Right lobe of liver (tissue), 6 donors: Measurements from ENCODE around the gene RNF32. TPM values are rescaled to one million over a fixed set of nuclear protein-coding genes. Genes with fewer than 3 reads are reported as not detected.

Experiments
- ATAC-seq, 4 donors: fragments of 200-7000 bp; cut with Tn5 transposase; one replicate each; pipeline ENCODE4 v1.9.1; 2020; ENCODE audit warnings: mild to moderate bottlenecking in 4 of 4, moderate library complexity in 4 of 4
- DNase-seq, 3 donors: peaks; one replicate each; pipeline ENCODE4 v3.0.0-alpha.2; 2020
- H3K27ac ChIP-seq, 3 donors: fragments of 200-600 bp; one replicate each; pipeline ENCODE4 v1.8.0; 2022
- H3K27me3 ChIP-seq, 2 donors: fragments of 200-600 bp; one replicate each; pipeline ENCODE4 v1.8.0; 2022
- H3K36me3 ChIP-seq, 4 donors: fragments of 200-600 bp; sonication (generic) in 1 of 4; one replicate each; pipeline versions ENCODE4 v1.5.1 to v1.8.0; 2017 to 2022; ENCODE audit warnings: control low read depth in 1 of 4
- H3K4me1 ChIP-seq, 4 donors: fragments of 200-600 bp; sonication (generic) in 1 of 4; one replicate each; pipeline versions ENCODE4 v1.5.1 to v1.8.0; 2017 to 2022; ENCODE audit warnings: control low read depth in 1 of 4
- H3K4me3 ChIP-seq, 3 donors: fragments of 200-600 bp; one replicate each; pipeline ENCODE4 v1.8.0; 2022
- H3K9me3 ChIP-seq, 4 donors: fragments of 200-600 bp; sonication (generic) in 1 of 4; one replicate each; pipeline versions ENCODE4 v1.5.1 to v1.8.0; 2017 to 2022; ENCODE audit warnings: control low read depth in 1 of 4
- POLR2A ChIP-seq: fragments of 450-650 bp; IDR thresholded peaks from one replicate; pipeline ENCODE4 v1.6.1; 2017; ENCODE audit warnings: antibody characterized with exemption, mild to moderate bottlenecking
- WGBS: methylation state at CpG from one replicate; pipeline ENCODE4 v1.1.6; 2018; ENCODE audit warnings: low coverage, low lambda C conversion rate; ENCODE audit not compliant: insufficient coverage; ENCODE audit errors: missing lambda C conversion rate; 5-methylcytosine and 5-hydroxymethylcytosine counted together
- intact Hi-C, 2 donors: fragments of 100-400 bp; cut with DNase I; formaldehyde crosslinking; loops; one replicate each; pipeline versions ENCODE4 v1.11.2 to v1.14.1; 2022
- total RNA-seq, 6 experiments: library from RNA; depleted of rRNA in 2 of 6; stranded (reverse); fragments of >200 nt in 2 of 6; fragmentation: NEBNext Ultra II Directional in 3 of 6; extraction: Animal tissue kit (Norgen Biotek cat#: 25700) in 3 of 6; gene quantifications; one replicate each; pipeline versions ENCODE4 v1.1.0 to v1.2.4, GENCODE V29; 2016 to 2023
- TF ChIP-seq, protein P1 (sequence below), 4 donors: fragments of 200-600 bp in 3 of 4; fragments of 450-650 bp in 1 of 4; IDR thresholded peaks; one replicate each; pipeline versions ENCODE4 v1.5.1 to v1.8.0; 2016 to 2022; ENCODE audit warnings: antibody characterized with exemption in 4 of 4, mild to moderate bottlenecking in 2 of 4
- donor health status: DM: no; HTN: yes; CAD: no.
- donor health status: DM: no; HTN: no; CAD: no.
- donor health status: DM: no; HTN: no; CAD: no.
- donor health status: DM: no; HTN: yes; CAD: no.
- donor health status: DM: no; HTN: yes; CAD: no.

Gene RNF32
- total RNA-seq, 6 experiments from 2014 or later = 0.23 to 0.84 (median 0.66) TPM; not detected in 1

DNA sequence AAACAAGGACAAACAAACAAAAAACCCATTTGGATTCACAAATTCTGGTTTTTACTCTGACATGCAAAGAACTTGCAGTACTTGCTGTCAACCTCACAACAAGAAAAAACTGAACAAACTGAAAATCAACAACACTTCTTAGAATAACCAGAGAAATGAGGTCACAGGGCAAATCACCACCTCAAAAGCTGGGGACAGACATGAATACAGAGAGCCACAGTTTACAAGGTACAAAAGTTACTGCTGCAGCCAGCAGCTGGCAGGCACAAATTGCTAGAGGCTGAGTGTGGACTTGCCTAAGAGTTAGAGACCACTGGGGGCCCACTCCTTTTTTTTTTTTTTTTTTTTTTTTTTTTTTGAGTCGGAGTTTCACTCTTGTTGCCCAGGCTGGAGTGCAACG lies 15.0 kb upstream of the RNF32 start:
- Histone ChIP-seq H3K4me1 (no peaks in the 10 kb centered on the region), H3K9me3 (no peaks in the 10 kb centered on the region), H3K4me3 (no peak overlapping the region), H3K27me3 (no peaks in the 10 kb centered on the region), H3K27ac (peak overlapping the region in 2 of 3 donors; percentile 15 to 16), H3K36me3 (no peaks in the 10 kb centered on the region)
- DNase-seq = no peak
- intact Hi-C loops = no loop called here
- ATAC-seq = peak; percentile 72 to 91 (median 83)
- TF ChIP-seq POLR2A = no peak
- TF ChIP-seq, protein P1, sequence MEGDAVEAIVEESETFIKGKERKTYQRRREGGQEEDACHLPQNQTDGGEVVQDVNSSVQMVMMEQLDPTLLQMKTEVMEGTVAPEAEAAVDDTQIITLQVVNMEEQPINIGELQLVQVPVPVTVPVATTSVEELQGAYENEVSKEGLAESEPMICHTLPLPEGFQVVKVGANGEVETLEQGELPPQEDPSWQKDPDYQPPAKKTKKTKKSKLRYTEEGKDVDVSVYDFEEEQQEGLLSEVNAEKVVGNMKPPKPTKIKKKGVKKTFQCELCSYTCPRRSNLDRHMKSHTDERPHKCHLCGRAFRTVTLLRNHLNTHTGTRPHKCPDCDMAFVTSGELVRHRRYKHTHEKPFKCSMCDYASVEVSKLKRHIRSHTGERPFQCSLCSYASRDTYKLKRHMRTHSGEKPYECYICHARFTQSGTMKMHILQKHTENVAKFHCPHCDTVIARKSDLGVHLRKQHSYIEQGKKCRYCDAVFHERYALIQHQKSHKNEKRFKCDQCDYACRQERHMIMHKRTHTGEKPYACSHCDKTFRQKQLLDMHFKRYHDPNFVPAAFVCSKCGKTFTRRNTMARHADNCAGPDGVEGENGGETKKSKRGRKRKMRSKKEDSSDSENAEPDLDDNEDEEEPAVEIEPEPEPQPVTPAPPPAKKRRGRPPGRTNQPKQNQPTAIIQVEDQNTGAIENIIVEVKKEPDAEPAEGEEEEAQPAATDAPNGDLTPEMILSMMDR (IDR thresholded peaks at IDR 0.05) = no peak
- 30% methylated on average over 2 of the region's 2 CpGs for WGBS

DNA sequence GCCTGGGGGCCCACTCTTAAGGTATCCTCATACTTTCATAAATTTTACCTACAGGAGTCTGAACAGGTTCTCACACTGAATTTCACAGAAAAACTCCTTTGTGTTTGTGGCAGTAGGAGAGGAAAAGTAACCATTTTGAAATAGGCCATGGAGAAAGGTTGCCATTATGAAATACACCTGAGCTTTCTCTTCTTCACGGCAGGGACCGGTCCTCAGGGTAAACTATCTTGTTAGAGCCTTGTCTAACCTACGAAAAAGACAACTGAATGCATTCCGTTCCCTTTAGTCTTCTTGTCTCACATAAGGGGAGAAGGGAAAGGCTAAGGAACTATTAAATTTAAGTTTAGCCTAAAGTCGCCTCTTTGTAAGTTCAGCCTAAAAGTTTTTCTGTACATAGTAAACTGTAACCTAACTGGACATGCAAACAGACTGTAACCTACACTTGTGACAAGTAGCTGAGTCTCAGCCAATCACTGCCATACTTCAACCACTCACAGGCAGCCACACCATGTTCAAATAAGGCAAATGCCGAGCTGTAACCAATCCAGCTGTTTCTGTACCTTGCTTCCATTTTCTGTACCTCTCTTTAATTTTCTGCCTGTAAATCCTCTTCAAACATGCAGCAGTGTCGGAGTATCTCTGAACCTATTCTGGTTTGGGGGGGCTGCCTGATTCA lies 14.2 kb upstream of the RNF32 start:
- Histone ChIP-seq H3K4me3 (no peak overlapping the region), H3K9me3 (no peaks in the 10 kb centered on the region), H3K27me3 (no peaks in the 10 kb centered on the region), H3K4me1 (no peaks in the 10 kb centered on the region), H3K27ac (no peak overlapping the region), H3K36me3 (no peaks in the 10 kb centered on the region)
- TF ChIP-seq, protein P1 (IDR thresholded peaks at IDR 0.05) = no peak
- no peak for TF ChIP-seq POLR2A
- ATAC-seq = no peak
- DNase-seq = no peak
- intact Hi-C loops = no loop called here
- 88% methylated on average over 7 of the region's 7 CpGs for WGBS

DNA sequence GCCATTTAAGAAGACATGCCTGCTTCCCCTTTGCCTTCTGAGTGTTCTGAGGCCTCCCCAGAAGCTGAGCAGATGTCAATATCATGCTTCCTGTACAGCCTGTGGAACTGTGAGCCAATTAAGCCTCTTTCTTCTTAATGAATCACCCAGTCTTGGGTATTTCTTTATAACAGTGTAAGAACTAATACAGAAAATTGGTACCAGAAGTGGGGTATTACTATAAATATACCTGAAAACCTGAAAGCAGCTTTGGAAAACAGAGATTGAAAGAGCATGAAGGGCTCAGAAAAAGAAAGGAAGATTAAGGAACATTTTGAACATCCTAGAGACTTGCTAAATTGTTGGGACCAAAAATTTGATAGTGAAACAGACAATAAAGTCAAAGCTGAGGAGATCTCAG lies 12.0 kb upstream of the RNF32 start:
- Histone ChIP-seq H3K4me3 (no peak overlapping the region), H3K36me3 (no peaks in the 10 kb centered on the region), H3K4me1 (no peaks in the 10 kb centered on the region), H3K27ac (no peak overlapping the region), H3K9me3 (no peaks in the 10 kb centered on the region), H3K27me3 (no peaks in the 10 kb centered on the region)
- intact Hi-C loops = no loop called here
- no peak for ATAC-seq
- DNase-seq = no peak
- TF ChIP-seq, protein P1 (IDR thresholded peaks at IDR 0.05) = no peak
- TF ChIP-seq POLR2A = no peak

DNA sequence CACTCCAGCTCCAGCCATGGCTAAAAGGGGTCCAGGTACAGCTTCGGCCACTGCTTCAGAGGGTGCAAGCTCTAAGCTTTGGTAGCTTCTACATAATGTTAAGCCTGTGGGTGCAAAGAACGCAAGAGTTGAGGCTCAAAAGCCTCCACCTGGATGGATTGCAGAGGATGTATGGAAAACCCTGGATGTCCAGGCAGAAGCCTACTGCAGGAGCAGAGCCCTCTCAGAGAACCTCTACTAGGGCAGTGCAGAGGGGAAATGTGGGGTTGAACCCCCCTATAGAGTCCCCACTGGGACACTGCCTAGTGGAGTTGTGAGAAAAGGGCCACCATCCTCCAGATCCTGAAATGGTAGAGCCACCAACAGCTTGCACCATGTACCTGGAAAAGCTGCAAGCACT lies 10.7 kb upstream of the RNF32 start:
- no CpG with 5 or more reads among the region's 2 CpGs for WGBS
- no peak for TF ChIP-seq POLR2A
- TF ChIP-seq, protein P1 (IDR thresholded peaks at IDR 0.05) = no peak
- no peaks in the 10 kb centered on the region for H3K9me3 ChIP-seq
- DNase-seq (no peak), ATAC-seq (no peak)
- intact Hi-C loops = no loop called here
- H3K36me3 ChIP-seq = no peaks in the 10 kb centered on the region
- H3K27me3 ChIP-seq = no peaks in the 10 kb centered on the region
- H3K27ac ChIP-seq = no peak overlapping the region
- no peaks in the 10 kb centered on the region for H3K4me1 ChIP-seq
- no peak overlapping the region for H3K4me3 ChIP-seq

DNA sequence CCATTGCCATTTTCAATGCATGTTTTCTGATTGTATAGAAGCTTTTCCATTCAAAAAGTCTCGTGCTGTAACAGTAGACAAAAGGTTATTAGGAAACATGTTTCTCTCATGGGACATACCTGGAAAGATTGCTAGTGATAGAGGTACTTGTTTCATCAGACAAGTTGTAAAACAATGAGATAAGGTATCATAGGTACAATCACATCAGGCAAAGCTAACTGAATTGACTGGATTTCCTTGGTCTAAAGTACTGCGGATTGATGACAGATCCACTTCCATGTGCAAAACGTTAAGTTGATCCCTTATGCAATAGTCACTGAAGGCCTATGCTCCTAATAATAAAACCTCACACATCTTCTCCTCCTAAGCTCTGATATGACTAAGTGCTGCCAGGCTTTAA lies 6.5 kb upstream of the RNF32 start:
- TF ChIP-seq, protein P1 (IDR thresholded peaks at IDR 0.05) = no peak
- TF ChIP-seq POLR2A = no peak
- Histone ChIP-seq H3K27ac (no peak overlapping the region), H3K4me3 (no peak overlapping the region), H3K27me3 (no peaks in the 10 kb centered on the region), H3K4me1 (peaks cover 0 to 2% (median 0%) of the 10 kb centered on the region in 4 donors), H3K36me3 (no peaks in the 10 kb centered on the region), H3K9me3 (no peaks in the 10 kb centered on the region)
- intact Hi-C loops = no loop called here
- DNase-seq (no peak), ATAC-seq (no peak)
- WGBS = 49% methylated on average over 3 of the region's 3 CpGs
